PFSK-1 (cell line): ENCODE data around the gene CYP2C9.

ENCODE experiments used
- FOXP2 ChIP-seq: optimal IDR thresholded peaks from 2 replicates; pipeline ENCODE3; 2011; ENCODE audit warnings: borderline replicate concordance, control low read depth, inconsistent platforms; ENCODE audit not compliant: insufficient read depth; ENCODE audit errors: extremely low read length, extremely low read depth
- POLR2AphosphoS5 ChIP-seq: IDR thresholded peaks from 2 replicates; pipeline ENCODE4 v1.6.1; 2012; ENCODE audit warnings: low read depth, mild to moderate bottlenecking, control low read depth, low read length, moderate library complexity
- SIN3A ChIP-seq: IDR thresholded peaks from 2 replicates; pipeline ENCODE4 v1.6.1; 2012; ENCODE audit warnings: mild to moderate bottlenecking, low read length, moderate library complexity, borderline replicate concordance; ENCODE audit not compliant: insufficient read depth
- TAF1 ChIP-seq: IDR thresholded peaks from 2 replicates; pipeline ENCODE4 v1.6.1; 2012; ENCODE audit warnings: low read length, control low read depth, borderline replicate concordance; ENCODE audit not compliant: insufficient read depth
- TF ChIP-seq, protein P1 (sequence below), 2 experiments: IDR thresholded peaks; 2 replicates each; pipeline versions ENCODE4 v1.6.1 to v1.8.0; 2011 to 2012; ENCODE audit warnings: low read depth in 2 of 2, low read length in 2 of 2, control low read depth in 1 of 2, inconsistent platforms in 1 of 2, mild to moderate bottlenecking in 1 of 2, moderate library complexity in 1 of 2; ENCODE audit not compliant: insufficient read depth in 1 of 2

Gene CYP2C9

DNA sequence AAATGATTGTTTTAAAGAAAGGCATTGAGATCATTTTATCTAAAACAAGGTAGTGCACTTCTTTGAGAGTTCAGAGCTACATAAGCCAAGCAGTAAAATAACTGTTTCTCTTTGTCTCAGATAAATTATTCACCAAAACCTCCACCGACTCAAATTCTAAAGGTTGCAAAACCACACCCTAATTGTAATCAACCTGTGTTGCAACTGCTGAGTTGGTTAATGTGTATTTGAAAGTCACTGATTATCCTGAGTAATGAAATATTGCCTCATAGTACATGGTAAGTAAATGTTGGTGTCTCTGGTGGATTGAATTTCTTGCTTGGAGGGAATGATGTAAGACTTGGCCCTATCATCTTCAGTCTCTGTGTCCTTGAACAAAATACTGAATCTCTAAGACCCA, 35.9 kb upstream of the CYP2C9 start:
- no peak for TF ChIP-seq POLR2AphosphoS5
- no peak for TF ChIP-seq TAF1
- TF ChIP-seq, protein P1, sequence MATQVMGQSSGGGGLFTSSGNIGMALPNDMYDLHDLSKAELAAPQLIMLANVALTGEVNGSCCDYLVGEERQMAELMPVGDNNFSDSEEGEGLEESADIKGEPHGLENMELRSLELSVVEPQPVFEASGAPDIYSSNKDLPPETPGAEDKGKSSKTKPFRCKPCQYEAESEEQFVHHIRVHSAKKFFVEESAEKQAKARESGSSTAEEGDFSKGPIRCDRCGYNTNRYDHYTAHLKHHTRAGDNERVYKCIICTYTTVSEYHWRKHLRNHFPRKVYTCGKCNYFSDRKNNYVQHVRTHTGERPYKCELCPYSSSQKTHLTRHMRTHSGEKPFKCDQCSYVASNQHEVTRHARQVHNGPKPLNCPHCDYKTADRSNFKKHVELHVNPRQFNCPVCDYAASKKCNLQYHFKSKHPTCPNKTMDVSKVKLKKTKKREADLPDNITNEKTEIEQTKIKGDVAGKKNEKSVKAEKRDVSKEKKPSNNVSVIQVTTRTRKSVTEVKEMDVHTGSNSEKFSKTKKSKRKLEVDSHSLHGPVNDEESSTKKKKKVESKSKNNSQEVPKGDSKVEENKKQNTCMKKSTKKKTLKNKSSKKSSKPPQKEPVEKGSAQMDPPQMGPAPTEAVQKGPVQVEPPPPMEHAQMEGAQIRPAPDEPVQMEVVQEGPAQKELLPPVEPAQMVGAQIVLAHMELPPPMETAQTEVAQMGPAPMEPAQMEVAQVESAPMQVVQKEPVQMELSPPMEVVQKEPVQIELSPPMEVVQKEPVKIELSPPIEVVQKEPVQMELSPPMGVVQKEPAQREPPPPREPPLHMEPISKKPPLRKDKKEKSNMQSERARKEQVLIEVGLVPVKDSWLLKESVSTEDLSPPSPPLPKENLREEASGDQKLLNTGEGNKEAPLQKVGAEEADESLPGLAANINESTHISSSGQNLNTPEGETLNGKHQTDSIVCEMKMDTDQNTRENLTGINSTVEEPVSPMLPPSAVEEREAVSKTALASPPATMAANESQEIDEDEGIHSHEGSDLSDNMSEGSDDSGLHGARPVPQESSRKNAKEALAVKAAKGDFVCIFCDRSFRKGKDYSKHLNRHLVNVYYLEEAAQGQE (IDR thresholded peaks at IDR 0.05; ENCODE audit: insufficient read depth in 1 of 2, low read depth in 2 of 2, low read length in 2 of 2): no peak
- no peak for TF ChIP-seq SIN3A
- no peak for TF ChIP-seq FOXP2

DNA sequence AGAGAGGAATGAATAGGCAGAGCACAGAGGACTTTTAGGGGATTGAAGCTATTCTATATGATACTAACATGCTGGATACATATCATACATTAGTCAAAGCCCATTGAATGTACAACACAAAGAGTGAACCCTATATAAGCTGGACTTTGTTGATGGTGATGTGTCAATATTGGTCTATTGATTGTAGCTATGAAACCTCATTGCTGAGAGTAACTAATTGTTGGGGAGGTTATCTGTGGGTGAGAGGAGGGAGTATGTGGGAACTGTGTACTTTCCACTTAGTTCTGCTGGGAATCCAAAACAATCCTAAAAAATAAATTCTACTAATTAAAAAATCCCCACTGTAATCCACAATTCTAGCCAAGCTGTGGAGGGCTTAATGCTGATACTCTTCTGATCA, 22.0 kb upstream of the CYP2C9 start:
- TF ChIP-seq, protein P1 (IDR thresholded peaks at IDR 0.05; ENCODE audit: insufficient read depth in 1 of 2, low read depth in 2 of 2, low read length in 2 of 2): no peak

DNA sequence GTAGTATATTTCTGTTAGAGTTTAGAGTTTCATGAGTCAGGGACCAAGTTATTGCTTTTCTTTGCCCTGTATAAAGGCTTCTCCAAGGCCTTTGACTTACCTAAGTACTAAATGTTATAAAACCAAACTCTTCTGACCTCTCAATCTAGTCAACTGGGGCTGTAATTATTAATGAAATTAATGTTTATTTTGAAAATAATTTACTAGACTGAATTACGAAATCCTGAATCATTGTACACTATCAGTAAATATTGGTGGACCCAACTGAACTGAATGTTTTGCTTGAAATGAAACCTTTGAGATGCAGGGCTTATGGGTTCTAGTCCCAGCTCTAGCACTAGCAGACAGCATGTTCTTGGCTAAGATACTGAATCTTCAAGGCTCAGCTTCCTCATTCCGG, 1.7 kb upstream of the CYP2C9 start:
- TF ChIP-seq, protein P1 (IDR thresholded peaks at IDR 0.05; ENCODE audit: insufficient read depth in 1 of 2, low read depth in 2 of 2, low read length in 2 of 2): no peak
- no peak for TF ChIP-seq SIN3A
- no peak for TF ChIP-seq POLR2AphosphoS5
- TF ChIP-seq TAF1: no peak
- no peak for TF ChIP-seq FOXP2

DNA sequence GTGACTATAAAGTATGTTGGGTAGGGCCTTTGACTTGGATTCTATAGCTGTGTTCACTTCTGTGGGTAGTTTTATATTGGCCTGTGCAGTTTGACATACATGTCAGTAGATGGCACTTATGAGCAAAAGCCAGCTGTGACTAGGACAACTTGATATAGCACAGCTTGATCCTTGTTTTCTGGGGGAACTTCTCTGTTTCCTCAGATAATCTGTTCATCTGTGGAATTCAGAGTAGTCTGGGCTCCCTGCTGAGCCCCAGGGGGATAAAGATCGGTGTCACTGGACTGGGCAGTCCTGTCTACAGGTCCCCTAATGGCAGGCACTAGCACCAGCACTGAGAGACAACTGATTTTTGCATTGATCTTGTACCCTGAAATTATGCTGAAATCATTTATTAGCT, 25.4 kb downstream of the CYP2C9 start:
- TF ChIP-seq TAF1 (no peak), POLR2AphosphoS5 (no peak), SIN3A (no peak), FOXP2 (no peak)
- TF ChIP-seq, protein P1 (IDR thresholded peaks at IDR 0.05; ENCODE audit: insufficient read depth in 1 of 2, low read depth in 2 of 2, low read length in 2 of 2): no peak

DNA sequence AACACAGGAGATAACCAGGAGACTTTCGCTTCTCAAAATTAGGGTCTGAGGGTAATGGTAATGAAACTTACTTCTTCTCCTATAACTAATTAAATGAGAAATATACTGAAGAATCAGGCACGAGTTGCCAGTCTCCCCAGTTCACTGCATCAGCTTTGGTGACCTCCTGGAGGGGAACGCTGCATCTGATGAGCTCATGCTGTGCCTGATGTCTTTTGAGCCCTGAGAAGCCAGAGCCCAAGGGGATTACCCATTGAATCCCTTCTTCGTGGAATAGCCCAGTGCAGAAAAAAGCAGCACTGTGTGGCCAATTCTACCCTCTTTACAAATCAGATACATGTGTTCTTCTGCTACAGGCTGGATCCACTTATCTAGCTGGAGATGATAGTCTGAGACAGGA, 45.1 kb downstream of the CYP2C9 start:
- no peak for TF ChIP-seq SIN3A
- TF ChIP-seq, protein P1 (IDR thresholded peaks at IDR 0.05; ENCODE audit: insufficient read depth in 1 of 2, low read depth in 2 of 2, low read length in 2 of 2): no peak
- no peak for TF ChIP-seq FOXP2
